ENCODE results near the gene GALR1. TPM values are rescaled to one million over a fixed set of nuclear protein-coding genes. Genes with fewer than 3 reads are reported as not detected.
"Not testable (repeated sequence)": the region's sequence is repeated elsewhere in the genome, so short reads cannot be mapped to it uniquely, and the experiment has no call there.

GALR1 gene
- total and polyA plus RNA-seq, 3 experiments from 2014 or later: not detected

DNA sequence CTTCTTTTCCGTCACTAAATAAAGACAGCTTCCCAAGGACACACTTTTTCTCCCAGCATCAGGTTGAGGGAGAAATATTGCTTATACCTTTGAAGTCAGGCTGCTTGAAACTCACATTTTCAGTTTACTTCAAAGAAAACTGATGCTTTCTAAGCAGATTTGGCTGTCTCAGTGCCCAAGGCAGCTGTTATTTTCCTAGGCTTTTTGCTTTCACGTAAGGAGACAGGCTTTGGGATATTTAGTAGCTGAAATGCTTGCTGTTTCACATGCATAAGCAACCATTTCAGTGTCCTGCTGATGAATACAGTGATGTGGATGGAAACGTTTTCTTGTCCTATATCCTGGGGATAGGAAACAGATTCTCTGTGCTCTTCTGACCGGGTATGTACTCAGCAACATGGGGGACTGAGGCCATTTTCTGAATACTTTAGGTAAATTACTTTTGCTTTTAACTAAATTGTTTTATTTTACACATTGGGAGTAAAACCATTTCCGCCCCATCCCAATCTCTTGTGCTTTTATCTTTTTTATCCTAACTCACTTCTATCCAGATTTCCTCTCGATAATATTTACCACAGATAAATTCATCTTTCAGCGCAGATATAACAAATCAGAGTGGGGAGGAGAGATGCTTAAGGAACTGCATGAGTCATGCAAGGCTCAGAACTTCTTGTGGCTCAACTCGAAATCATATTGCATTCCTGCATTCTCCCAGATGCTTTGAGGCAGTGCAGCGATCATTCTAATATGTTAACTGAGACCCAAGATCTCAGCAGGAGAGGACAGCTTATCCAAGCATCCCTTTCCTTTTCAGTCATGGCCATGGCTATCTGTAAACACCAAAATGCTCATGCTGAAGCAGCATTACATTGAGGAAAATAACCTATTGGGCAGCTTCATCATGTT lies 22.2 kb downstream of the GALR1 start:
- Histone ChIP-seq H3K9me3 (ENCODE audit: low read length) (no peaks in the 10 kb centered on the region), H3K4me1 (ENCODE audit: insufficient read depth, low read length) (no peaks in the 10 kb centered on the region), H3K27ac (ENCODE audit: low read depth, low read length) (no peak overlapping the region), H3K36me3 (ENCODE audit: insufficient read depth, low read length) (no peaks in the 10 kb centered on the region), H3K4me3 (ENCODE audit: low read length) (no peak overlapping the region), H3K27me3 (ENCODE audit: insufficient read depth, low read length, poor library complexity, severe bottlenecking) (no peaks in the 10 kb centered on the region)
- Mint-ChIP-seq H3K4me1 (peaks cover 0 to 2% (median 0%) of the 10 kb centered on the region in 3 donors), H3K27ac (no peak overlapping the region), H3K36me3 (no peaks in the 10 kb centered on the region), H3K27me3 (peaks cover 8 to 32% of the 10 kb centered on the region in 2 donors), H3K9me3 (peaks cover 0 to 6% (median 3%) of the 10 kb centered on the region in 5 donors), H3K4me3 (no peak overlapping the region)
- ChIA-PET POLR2A (no interaction called here), CTCF (no interaction called here)
- DNase-seq: no peak

- not testable (repeated sequence) for H3K4me3 ChIP-seq (ENCODE audit: low read length)
These were observed 41.2 kb downstream of the GALR1 start for GRCh38 chr18:77290841-77291240.

DNA sequence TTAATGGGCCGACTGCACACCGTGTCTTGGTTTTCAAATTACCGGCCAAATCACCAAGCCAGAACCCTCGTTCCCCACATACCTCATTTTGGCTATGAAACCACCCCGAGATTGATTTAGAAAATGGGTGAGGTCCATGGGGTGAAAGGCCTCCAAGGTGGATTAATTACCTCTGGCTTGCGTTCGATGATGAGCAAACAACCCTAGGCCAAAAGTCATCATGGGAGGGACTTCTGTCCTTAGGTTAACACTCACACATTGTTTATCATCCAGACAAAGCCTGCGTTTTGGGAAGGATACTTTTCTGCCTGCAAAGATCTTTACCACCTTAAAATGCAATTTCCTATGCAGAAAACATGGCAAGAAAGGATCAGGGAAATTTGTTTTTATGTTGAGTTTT lies 48.5 kb downstream of the GALR1 start:
- H3K36me3 ChIP-seq (ENCODE audit: insufficient read depth, low read length): no peaks in the 10 kb centered on the region
- CTCF ChIA-PET: no interaction called here
- no peak overlapping the region for H3K4me3 Mint-ChIP-seq

More at GRCh38 chr18:77290841-77291240, 41.2 kb downstream of the GALR1 start:
- DNase-seq; H3K36me3 ChIP-seq (ENCODE audit: insufficient read depth, low read length); H3K4me1 Mint-ChIP-seq; POLR2A ChIA-PET; H3K27ac ChIP-seq (ENCODE audit: low read depth, low read length); H3K4me3 Mint-ChIP-seq; CTCF ChIA-PET; H3K4me1 ChIP-seq (ENCODE audit: insufficient read depth, low read length); H3K9me3 ChIP-seq (ENCODE audit: low read length); H3K27ac Mint-ChIP-seq; H3K27me3 ChIP-seq (ENCODE audit: insufficient read depth, low read length, poor library complexity, severe bottlenecking): not testable (repeated sequence)
- peaks cover 13 to 38% of the 10 kb centered on the region in 2 donors for H3K27me3 Mint-ChIP-seq
- H3K36me3 Mint-ChIP-seq: peaks cover 0 to 27% (median 0%) of the 10 kb centered on the region in 3 donors
- H3K9me3 Mint-ChIP-seq: peaks cover 0 to 13% (median 2%) of the 10 kb centered on the region in 5 donors

GRCh38 chr18:77299706-77300105 lies 50.1 kb downstream of the GALR1 start:
- Histone ChIP-seq H3K27me3 (ENCODE audit: insufficient read depth, low read length, poor library complexity, severe bottlenecking) (no peaks in the 10 kb centered on the region), H3K36me3 (ENCODE audit: insufficient read depth, low read length) (no peaks in the 10 kb centered on the region), H3K27ac (ENCODE audit: low read depth, low read length) (no peak overlapping the region), H3K4me1 (ENCODE audit: insufficient read depth, low read length) (no peaks in the 10 kb centered on the region), H3K4me3 (ENCODE audit: low read length) (no peak overlapping the region), H3K9me3 (ENCODE audit: low read length) (no peaks in the 10 kb centered on the region)
- Mint-ChIP-seq H3K9me3 (no peaks in the 10 kb centered on the region), H3K27ac (peak overlapping the region in 1 of 8 donors; percentile 3), H3K27me3 (peaks cover 12 to 39% of the 10 kb centered on the region in 2 donors), H3K4me1 (no peaks in the 10 kb centered on the region), H3K4me3 (no peak overlapping the region), H3K36me3 (no peaks in the 10 kb centered on the region)
- no peak for DNase-seq
- ChIA-PET POLR2A (no interaction called here), CTCF (no interaction called here)

More for the DNA sequence above, 48.5 kb downstream of the GALR1 start:
- Mint-ChIP-seq H3K36me3 (no peaks in the 10 kb centered on the region), H3K27me3 (peaks cover 9 to 30% of the 10 kb centered on the region in 2 donors), H3K4me1 (no peaks in the 10 kb centered on the region), H3K9me3 (no peaks in the 10 kb centered on the region), H3K27ac (no peak overlapping the region)
- Histone ChIP-seq H3K4me1 (ENCODE audit: insufficient read depth, low read length) (no peaks in the 10 kb centered on the region), H3K4me3 (ENCODE audit: low read length) (no peak overlapping the region), H3K27me3 (ENCODE audit: insufficient read depth, low read length, poor library complexity, severe bottlenecking) (no peaks in the 10 kb centered on the region), H3K9me3 (ENCODE audit: low read length) (no peaks in the 10 kb centered on the region), H3K27ac (ENCODE audit: low read depth, low read length) (no peak overlapping the region)
- no peak for DNase-seq
- POLR2A ChIA-PET: no interaction called here

- Histone ChIP-seq H3K9me3 (ENCODE audit: low read length) (no peaks in the 10 kb centered on the region), H3K36me3 (ENCODE audit: insufficient read depth, low read length) (no peaks in the 10 kb centered on the region), H3K27ac (ENCODE audit: low read depth, low read length) (no peak overlapping the region), H3K4me1 (ENCODE audit: insufficient read depth, low read length) (no peaks in the 10 kb centered on the region), H3K27me3 (ENCODE audit: insufficient read depth, low read length, poor library complexity, severe bottlenecking) (no peaks in the 10 kb centered on the region), H3K4me3 (ENCODE audit: low read length) (no peak overlapping the region)
- H3K27ac Mint-ChIP-seq: no peak overlapping the region
- CTCF ChIA-PET: interaction anchor here (0.7 kb wide), 1 partner anchor 10 kb away, joined by 3 read pairs; no protein-coding TSS in a partner anchor
- H3K36me3 Mint-ChIP-seq: no peaks in the 10 kb centered on the region
- no peak overlapping the region for H3K4me3 Mint-ChIP-seq
- H3K27me3 Mint-ChIP-seq: peaks cover 12 to 45% of the 10 kb centered on the region in 2 donors
- POLR2A ChIA-PET: no interaction called here
- DNase-seq: no peak
- no peaks in the 10 kb centered on the region for H3K4me1 Mint-ChIP-seq
- no peaks in the 10 kb centered on the region for H3K9me3 Mint-ChIP-seq
These were observed 50.9 kb downstream of the GALR1 start for GRCh38 chr18:77300579-77300978.

- ChIA-PET CTCF (no interaction called here), POLR2A (no interaction called here)
- no peaks in the 10 kb centered on the region for H3K4me1 ChIP-seq (ENCODE audit: insufficient read depth, low read length)
- H3K27ac Mint-ChIP-seq: no peak overlapping the region
- H3K27me3 ChIP-seq (ENCODE audit: insufficient read depth, low read length, poor library complexity, severe bottlenecking): no peaks in the 10 kb centered on the region
- no peaks in the 10 kb centered on the region for H3K4me1 Mint-ChIP-seq
- H3K36me3 Mint-ChIP-seq: no peaks in the 10 kb centered on the region
- no peak overlapping the region for H3K4me3 ChIP-seq (ENCODE audit: low read length)
- no peaks in the 10 kb centered on the region for H3K9me3 ChIP-seq (ENCODE audit: low read length)
- H3K27ac ChIP-seq (ENCODE audit: low read depth, low read length): no peak overlapping the region
- no peak overlapping the region for H3K4me3 Mint-ChIP-seq
- H3K36me3 ChIP-seq (ENCODE audit: insufficient read depth, low read length): no peaks in the 10 kb centered on the region
- H3K27me3 Mint-ChIP-seq: peaks cover 7 to 30% of the 10 kb centered on the region in 2 donors
- no peaks in the 10 kb centered on the region for H3K9me3 Mint-ChIP-seq
- DNase-seq: no peak
These were observed 54.6 kb downstream of the GALR1 start for GRCh38 chr18:77304268-77304667.

DNA sequence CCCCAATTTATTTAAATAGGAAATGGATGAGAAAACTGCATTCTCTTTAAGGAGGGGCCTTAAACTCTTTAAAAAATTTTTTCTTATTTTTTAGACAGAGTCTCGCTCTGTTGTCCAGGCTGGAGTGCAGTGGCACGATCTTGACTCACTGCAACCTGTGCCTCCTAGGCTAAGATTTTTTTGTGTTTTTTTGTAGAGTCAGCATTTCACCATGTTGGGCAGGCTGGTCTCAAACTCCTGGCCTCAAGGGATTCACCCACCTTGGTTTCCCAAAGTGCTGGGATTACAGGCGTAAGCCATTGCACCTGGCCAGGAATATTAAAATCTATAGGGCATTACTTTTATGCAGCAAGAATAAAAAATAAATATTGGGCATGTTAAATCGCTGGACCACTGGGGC lies 56.0 kb downstream of the GALR1 start:
- Histone ChIP-seq H3K27ac (ENCODE audit: low read depth, low read length) (no peak overlapping the region), H3K9me3 (ENCODE audit: low read length) (no peaks in the 10 kb centered on the region), H3K36me3 (ENCODE audit: insufficient read depth, low read length) (no peaks in the 10 kb centered on the region), H3K4me1 (ENCODE audit: insufficient read depth, low read length) (no peaks in the 10 kb centered on the region), H3K27me3 (ENCODE audit: insufficient read depth, low read length, poor library complexity, severe bottlenecking) (no peaks in the 10 kb centered on the region), H3K4me3 (ENCODE audit: low read length) (no peak overlapping the region)
- Mint-ChIP-seq H3K27me3 (peaks cover 10 to 25% of the 10 kb centered on the region in 2 donors), H3K4me1 (no peaks in the 10 kb centered on the region), H3K9me3 (no peaks in the 10 kb centered on the region), H3K27ac (no peak overlapping the region), H3K4me3 (no peak overlapping the region), H3K36me3 (no peaks in the 10 kb centered on the region)
- CTCF ChIA-PET: no interaction called here
- POLR2A ChIA-PET: no interaction called here
- no peak for DNase-seq

- H3K27me3 ChIP-seq (ENCODE audit: insufficient read depth, low read length, poor library complexity, severe bottlenecking): no peaks in the 10 kb centered on the region
- Mint-ChIP-seq H3K4me1 (no peaks in the 10 kb centered on the region), H3K27me3 (peaks cover 7 to 19% of the 10 kb centered on the region in 2 donors), H3K4me3 (no peak overlapping the region), H3K9me3 (no peaks in the 10 kb centered on the region), H3K27ac (no peak overlapping the region), H3K36me3 (no peaks in the 10 kb centered on the region)
- no peaks in the 10 kb centered on the region for H3K9me3 ChIP-seq (ENCODE audit: low read length)
- ChIA-PET CTCF (no interaction called here), POLR2A (no interaction called here)
- H3K4me1 ChIP-seq (ENCODE audit: insufficient read depth, low read length): no peaks in the 10 kb centered on the region
- H3K27ac ChIP-seq (ENCODE audit: low read depth, low read length): no peak overlapping the region
- DNase-seq: no peak
- no peaks in the 10 kb centered on the region for H3K36me3 ChIP-seq (ENCODE audit: insufficient read depth, low read length)
- H3K4me3 ChIP-seq (ENCODE audit: low read length): no peak overlapping the region
These were observed 58.6 kb downstream of the GALR1 start for GRCh38 chr18:77308216-77308615.

All from CD8-positive, alpha-beta memory T cell (primary cell).